Stimulated activated CD4-positive, alpha-beta T cell treated with anti-CD3 and anti-CD28 coated beads, Interleukin-2, amount 100 ng/mL, for 48 hours (primary cell): ENCODE results near the gene CDRT15L2.
"Not testable (repeated sequence)": the region's sequence is repeated elsewhere in the genome, so short reads cannot be mapped to it uniquely, and the experiment has no call there.

Source experiments
- DNase-seq, 2 donors: peaks; one replicate each; pipeline ENCODE4 v3.0.0-alpha.2; 2020

Gene CDRT15L2

DNA sequence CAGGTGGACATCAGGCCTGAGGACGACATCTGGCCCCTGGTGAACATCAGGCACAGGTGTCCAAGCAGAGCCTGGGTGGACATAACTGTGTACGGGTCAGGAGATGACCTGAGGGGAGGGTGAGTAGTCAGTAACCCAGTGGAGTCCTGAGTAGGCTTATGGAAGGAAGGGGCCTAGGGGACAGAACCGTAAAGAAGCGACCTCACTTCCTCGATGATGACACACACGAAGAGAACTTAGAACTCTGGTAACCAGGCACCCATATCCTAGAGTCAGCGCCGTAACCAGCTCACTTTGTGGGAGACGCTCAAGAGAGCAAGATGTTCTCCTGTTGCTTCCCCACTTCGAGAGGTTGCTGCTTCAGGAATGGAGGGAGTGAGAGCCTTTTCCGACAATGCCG is at the start of gene CDRT15L2:
Gene CDRT15L2 (plus strand): TSS at position 301 of the 400 bp plus-strand sequence. CDS start 20 bp downstream, at position 321.
- DNase-seq, result not testable (repeated sequence)

DNA sequence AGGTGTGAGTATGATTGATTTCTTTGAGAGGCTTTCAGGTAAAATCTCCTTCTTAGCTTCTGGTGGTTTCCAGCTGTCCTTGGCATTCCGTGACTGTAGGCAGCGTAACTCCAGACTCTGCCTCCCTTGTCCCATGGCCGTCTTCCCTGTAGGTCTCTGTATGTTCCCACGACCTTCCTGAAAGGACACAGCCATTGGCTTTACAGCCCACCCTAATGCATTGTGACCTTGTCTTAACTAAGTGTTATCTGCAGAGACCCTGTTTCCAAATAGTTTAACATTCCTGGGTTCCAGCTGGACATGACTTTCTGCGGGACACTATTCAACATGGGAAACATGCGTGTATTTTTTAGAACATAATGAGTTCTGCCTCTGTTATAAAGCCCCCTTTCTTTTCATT is 49.4 kb upstream of the CDRT15L2 start:
- not testable (repeated sequence) for DNase-seq

DNA sequence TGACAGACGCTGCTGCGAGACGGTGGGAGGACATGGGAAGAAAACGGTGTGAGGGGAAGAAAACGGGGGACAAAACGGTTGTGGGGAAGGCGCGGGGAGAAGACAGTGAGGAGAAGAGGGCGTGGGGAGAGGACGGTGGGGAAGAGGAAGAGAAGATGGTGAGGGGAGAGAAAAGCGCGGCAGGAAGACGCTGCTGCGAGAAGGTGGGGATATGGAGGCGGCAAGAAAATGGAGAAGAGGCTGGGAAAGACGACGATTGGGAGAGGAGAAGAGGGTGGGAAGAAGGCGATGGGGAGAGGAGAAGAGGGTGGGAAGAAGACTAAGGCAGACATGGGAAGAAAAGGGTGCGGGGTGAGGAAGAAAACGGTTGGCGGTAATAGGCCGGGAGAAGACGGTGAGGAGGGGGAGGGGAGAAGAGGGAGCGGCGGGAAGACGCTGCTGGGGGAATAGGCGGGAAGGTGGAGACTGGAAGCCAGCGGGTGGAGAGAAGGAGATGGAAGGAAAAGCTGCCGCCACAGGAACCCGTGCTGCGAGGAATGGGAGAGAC is 46.9 kb upstream of the CDRT15L2 start:
- DNase-seq, result not testable (repeated sequence)

DNA sequence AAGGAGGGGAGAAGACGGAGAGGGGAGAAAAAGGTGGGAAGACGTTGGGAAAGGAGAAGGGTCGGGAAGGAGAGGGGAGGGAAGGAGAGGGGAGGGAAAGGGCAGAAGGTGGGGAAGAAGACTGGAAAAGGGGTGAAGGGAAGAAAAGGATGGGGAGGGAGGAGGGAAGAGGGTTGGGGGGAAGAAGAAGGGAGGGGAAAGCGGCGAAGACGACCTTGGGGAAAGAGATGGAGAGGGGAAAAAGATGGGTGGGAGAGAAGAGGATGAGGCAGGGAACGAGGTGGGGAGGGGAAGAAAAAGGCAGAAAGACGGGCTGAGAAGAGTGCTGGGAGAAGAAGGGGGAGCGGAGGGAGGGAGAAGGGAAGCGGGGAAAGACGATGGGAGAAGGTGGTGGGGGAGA is 46.3 kb upstream of the CDRT15L2 start:
- DNase-seq, result not testable (repeated sequence)

DNA sequence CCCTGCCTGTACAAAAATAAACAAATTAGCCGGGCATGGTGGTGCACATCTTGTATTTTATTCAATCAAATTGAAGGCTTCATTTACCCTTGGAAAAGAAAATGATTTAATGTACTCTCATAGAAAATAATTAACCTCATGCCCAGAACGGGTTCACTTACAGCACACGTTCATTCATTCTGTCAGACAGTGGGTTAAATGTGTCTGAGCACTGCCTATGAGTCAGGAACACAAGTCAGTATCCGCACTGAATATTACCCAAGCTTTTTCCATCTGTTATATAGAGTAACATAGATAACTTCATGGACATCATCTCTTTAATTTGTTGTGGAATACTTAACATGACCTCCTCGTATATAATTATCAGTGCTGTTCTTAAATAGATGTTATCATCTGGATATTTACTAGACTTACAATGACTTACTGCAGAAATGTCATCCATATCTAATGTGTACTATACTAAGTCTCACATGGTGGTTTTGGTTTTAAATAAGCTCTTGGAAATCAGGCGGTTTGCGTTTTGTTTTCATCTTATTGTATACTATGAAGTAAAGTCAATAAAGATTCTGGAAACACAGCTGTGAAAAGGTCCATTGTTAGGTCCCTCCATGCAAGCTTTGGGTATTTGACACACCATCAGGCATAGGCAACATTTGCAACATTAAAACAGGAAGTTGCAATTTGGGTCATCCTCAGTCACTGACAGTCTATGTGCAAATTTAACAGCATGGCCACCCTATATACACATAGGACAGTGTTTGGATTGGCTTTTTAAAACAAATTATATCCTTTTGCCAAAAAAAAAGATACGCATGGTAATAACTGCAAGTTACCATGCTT is 44.6 kb upstream of the CDRT15L2 start:
- not testable (repeated sequence) for DNase-seq

DNA sequence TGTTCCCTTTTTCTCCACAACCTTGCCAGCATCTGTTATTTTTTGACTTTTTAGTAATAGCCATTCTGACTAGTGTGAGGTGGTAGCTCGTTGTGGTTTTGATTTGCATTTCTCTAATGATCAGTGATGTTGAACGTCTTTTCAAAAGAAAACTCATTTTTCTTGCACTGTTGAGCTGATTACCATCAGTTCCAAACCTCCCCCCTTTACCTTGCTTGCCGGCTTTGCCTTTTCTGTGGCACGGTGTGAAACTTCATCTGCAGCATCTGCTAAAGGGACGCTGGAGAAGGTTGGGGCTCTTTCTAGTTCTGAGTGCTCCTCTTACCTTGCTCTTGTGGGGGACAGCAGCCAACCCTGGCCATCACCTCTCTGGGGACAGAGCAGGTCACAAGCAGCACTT is 39.1 kb upstream of the CDRT15L2 start:
- not testable (repeated sequence) for DNase-seq

DNA sequence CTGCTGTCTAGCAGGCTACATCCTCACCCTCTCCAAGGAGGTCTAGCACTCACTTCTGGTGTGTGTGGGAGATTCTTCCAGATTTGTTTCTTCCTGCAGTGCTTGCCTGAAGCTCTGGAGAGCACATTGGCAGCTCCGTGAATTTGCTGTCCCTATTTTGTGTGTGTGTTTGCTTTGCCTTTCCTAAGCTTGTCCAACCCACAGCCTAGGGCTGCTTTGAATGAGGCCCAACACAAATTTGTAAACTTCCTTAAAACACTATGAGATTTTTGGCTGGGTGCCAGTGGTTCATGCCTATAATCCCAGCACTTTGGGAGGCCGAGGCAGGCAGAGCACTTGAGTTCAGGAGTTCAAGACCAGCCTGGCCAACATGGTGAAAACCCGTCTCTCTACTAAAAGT is 38.7 kb upstream of the CDRT15L2 start:
- not testable (repeated sequence) for DNase-seq

DNA sequence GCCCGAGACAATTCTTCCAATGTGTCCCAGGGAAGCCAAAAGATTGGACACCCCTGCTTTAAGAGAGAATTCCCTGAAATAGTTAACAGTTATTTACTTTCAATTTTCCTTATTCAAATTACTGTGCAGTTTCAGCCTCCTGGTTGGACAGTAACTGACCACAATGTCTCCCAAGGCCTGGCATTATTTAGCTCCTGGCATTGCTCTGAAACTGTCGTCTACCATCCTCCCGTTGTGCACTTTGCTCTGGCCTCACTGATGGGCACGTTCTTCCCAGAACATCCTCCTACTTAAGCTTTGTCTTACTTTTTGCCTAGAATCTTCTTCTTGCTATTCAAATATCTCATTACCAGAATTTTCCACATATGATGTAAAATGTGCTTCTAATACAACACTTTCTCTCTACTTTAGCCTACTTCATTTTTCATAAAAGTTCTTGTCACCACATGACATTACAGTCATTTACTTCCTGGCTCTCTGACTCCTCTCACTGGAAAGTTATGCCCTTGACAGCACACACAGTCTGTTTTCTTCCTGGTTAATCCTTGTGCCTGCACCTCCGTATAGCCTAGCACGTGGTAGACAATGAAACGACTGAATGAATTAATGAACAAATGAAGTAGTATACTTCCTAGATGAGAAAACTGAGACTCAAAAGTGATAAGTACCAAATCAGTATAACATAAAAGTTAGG is 37.5 kb upstream of the CDRT15L2 start:
- not testable (repeated sequence) for DNase-seq

DNA sequence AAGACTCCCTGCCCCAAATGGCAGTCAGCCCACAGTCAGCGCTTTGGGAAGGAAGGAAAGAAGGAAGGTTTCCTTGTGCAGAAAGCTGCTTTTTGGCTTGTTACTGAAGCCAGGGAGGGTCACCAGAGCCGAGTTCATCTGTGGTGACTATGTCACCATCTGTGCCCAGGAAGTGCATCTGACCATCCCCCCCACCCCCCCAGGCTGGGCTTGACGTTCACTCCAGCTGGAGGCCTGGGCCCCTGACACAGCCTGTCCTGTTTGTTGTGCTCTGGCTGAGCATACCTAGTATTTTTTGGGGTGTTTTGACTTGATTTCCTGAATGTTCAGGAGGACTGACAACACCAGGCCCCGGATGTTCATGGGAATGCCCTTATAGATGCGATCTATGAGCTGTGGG is 31.6 kb upstream of the CDRT15L2 start:
- not testable (repeated sequence) for DNase-seq

DNA sequence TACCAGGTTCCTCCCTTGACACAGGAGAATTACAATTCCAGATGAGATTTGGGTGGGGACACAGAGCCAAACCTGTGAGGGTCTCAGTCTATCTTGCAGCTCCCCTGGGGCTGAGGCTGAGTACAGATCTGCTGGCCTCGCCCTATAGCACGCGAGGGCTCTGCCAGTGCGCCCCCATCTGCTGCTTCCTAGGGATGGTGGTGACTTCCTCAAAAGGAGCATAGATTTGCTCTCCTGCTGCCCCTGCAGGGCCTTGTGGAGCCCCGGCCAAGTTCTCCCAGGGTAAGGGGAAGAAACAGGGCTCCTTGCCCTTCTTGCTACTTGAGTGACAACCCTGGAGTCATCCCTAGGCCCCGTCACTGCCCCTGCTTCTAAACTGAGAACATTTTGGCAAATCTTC is 26.6 kb upstream of the CDRT15L2 start:
- not testable (repeated sequence) for DNase-seq

DNA sequence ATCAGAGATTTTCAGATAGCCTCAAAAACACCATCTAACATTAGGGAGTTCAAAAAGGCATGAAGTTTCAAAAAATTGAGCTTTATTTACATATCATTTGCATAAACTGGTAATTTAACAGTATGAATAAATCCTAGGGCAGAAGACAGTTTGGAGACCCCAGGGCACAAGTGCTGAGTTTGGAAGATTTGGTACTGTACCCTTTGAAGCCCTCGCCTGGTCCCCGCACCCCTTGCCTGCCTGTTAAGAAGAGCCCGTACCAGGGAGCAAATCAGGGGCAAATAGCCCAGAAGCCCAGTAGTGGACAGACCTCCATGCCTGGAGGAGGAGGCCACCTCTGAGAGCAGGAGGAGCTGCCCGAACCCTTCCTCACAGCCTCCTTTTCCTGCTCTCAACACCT is 24.8 kb upstream of the CDRT15L2 start:
- not testable (repeated sequence) for DNase-seq

DNA sequence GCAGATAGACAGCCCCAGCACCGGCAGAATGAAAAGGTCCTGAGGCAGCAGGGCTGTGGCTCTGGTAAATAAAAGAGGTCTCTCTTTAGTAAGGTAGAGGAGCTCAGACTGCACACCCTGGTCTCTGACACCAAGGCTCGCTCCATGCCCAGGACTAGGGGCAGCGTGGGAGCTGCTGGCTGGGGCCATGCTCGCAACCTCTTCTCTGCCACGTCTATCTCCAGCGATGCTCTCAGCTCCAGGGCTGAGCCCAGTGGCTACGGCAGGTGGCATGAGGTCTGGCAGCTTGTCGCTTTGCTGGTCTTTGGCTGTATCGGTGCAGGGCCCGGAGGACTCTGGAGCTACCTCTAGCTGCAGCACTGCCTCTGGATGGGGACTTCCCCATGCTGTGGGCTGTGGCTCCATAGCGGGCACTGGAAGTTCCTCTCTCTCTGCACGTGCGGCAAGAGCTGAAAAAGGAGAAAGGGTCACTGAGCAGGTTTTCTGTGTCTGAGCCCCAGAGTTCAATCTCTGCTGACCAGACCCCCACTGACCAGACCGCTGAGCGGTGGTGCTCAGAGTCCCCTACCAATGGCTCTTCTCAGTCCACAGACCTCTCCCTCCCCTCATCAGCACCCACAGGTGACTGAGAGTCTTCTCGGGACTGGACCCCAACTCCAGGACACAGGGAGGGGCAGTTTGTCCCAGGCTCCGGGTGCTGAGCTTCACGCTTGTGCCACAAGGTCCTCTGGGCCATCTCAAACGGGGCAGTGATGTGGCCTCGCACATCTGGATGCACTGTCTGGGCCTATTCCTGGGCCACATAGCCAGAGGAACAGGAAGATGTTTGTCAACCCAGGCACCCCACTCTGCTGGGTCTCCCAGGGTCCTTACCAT is 24.2 kb upstream of the CDRT15L2 start:
- not testable (repeated sequence) for DNase-seq

DNA sequence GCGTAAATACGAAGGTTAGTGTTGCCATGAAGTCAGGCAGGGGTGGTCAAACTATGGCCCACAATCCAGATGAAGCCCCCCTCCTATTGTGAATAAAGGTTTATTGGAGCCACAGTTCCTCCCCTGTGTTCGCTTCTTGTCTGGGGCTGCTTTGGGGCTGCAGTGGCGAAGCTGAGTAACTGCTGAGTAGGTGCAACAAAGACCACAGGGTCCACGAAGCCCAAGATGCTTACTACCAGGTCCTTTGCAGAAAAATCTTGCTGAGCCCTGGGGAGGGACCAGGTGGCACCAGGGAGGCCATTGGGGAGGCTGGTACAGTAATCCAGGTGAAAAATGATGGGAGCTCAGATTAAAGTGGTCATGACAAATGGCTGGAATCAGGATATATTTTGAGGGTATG is 21.4 kb upstream of the CDRT15L2 start:
- DNase-seq, result not testable (repeated sequence)

DNA sequence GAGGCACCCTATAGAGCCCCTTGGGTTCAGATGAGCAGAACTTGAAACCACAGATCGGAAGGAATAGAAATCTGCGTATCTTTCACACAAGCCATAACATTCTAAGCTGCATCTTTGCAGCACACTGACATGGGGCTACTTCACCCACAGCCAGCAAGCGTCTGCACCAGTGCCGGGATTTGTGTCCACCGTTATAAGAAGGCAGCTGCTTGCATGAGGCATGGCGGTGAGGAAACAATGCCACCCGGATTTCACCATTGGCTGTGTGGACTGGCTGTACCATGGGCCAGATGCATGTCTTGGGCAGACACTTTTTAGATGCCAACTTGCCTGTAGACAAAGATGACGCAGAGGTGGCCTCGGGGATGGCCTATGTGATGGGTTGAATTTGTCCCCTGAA is 20.5 kb upstream of the CDRT15L2 start:
- DNase-seq, result not testable (repeated sequence)

DNA sequence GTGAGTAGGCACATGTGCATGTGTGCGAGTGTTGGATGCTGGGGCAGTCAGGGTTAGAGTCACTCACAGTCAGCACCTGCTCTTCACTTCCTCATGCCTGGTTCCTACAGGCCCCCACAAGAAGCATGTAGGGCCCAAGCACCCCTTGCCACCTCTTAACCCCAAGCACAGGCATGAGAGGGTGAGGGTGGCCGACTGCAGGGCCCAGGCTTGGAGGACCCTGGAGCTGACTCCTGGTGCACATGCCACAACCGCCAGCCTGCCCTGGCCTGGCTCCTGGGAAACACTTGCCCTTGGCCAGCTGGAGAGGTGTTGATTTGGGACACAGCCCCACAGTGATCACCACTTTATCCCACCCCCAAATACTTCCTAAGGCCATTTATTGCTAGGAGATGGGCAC is 16.9 kb upstream of the CDRT15L2 start:
- DNase-seq, result no peak

DNA sequence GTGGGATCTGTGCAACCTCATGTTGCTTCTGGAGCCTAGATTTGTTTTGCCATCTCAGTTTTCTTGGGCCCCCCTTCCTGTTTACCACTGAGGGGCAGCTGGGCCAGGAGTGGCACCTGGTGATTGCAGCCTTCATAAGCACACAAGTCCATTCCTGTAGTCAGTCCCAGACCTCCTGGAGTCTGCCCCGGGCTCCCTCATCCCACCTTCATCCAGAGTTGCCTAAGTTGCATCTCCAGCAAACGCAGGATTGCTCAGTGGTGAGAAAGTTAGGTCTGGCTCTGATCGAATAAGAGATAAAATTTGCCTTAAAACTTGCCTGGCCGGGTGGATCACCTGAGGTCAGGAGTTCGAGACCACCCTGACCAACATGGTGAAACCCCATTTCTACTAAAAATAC is 14.3 kb upstream of the CDRT15L2 start:
- DNase-seq, result not testable (repeated sequence)

DNA sequence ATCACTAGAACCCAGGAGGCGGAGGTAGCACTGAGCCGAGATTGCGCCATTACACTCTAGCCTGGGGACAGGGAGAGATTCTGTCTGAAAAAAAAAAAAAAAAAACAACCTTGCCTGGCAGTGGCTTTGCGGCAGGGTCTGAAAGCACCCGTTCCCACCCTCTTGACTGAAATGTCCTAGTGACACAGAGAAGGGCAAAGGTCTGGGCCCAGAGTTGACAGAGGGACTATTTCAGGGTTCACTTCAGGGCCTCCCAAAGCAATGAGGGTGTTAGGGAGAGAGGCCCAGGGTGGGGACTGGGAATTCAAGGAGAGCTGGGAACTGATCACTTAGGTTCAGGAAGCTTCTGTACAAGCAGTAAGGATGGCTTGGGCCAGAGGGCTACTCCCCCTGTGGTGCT is 13.8 kb upstream of the CDRT15L2 start:
- DNase-seq, result no peak

DNA sequence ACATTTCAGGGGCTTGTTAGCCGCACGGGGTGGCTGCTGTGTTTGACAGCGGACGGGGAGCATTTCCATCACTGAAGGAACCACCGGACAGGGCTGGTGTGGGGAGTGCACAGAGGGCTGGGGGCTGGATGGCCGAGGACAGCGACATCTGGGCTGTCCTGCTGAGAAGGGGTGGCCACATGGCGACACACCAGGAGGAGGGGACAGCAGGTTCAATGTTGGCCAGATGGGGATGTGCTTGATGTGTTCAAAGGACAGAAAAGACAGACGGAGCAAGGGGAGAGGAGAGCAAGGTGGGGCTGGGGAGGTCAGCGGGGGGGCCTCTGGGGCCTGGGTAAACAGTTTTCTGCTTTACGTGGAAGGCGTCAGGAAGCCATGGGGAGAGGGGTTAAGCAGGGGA is 12.8 kb upstream of the CDRT15L2 start:
- DNase-seq, result not testable (repeated sequence)

DNA sequence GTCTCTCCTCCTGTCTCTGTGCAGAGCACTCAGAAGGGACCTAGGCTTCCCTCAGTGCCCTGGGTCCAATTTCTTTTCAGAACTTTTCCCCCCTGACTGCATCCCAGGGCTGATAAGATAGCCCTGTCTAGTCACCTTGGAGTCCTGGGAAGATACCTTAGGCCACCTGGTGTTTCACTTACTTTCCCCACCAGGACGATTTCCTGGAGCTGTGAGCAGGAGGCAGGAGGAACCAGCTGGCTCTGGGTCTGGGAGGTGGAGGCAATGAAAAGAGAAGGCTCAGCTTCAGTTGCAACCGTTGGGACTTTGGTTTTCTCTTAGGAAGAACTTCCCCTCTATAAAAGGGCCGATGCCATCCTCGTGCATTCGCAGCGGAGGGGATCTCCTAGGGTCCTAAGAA is 12.1 kb upstream of the CDRT15L2 start:
- not testable (repeated sequence) for DNase-seq

DNA sequence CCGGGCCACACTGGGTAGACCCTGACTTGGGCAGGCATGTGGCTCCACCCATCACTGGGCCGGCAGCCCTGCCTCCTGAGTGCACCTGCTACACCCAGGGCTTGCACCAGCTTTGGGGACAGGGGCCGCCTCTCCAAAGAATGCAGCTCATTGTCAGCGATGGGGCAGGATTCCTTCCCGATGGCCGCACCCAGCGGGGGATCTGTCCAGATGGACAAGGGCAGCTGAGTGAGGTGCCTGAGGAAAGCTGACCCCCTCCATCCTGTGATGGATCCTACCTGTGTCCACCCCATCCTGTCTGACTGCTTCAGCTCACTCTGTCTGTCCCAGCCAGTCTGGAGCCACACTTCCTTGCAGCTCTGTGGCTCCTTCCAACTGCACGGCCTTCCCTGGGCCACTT is 10.9 kb upstream of the CDRT15L2 start:
- DNase-seq, result not testable (repeated sequence)

DNA sequence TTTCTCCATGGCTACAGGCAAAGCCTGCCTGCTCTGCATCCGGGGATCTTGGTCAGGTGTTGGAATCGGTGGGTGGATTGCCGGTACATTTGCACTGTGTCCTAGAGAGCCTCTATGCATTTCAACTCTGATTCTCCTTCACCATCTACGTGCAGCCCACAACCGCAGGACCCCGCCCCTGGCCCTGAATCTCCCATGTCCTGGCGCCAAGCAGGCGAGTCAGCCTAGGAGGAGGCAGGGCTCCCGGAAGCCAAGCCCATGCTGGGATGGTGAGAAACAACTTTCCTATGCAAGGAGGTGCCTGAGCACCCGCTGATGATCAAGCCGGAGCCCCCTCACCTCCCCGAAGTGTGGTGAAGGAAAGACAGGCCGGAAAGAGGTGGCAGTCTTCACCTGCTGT is 7.9 kb upstream of the CDRT15L2 start:
- DNase-seq, result not testable (repeated sequence)

DNA sequence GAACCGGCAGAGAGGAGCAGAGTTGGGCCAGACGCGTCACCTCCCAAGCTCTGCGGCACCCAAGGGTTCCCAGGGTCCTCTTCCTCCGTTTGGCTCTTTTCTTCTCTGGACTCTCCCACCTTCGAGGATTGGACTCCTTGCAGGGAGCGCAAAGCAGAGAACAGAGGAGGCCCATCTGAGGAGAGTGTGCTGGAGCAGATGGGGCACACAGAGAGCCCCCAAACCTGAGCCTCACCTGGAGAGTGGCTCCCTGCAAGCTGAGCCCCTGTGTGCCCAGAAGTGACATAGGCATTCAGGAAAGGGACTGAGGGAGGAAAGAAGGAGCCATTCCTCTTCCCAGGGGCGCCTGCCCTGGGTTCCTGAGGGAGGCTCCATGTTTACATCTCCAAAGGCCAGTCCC is 6.3 kb upstream of the CDRT15L2 start:
- DNase-seq, result not testable (repeated sequence)

DNA sequence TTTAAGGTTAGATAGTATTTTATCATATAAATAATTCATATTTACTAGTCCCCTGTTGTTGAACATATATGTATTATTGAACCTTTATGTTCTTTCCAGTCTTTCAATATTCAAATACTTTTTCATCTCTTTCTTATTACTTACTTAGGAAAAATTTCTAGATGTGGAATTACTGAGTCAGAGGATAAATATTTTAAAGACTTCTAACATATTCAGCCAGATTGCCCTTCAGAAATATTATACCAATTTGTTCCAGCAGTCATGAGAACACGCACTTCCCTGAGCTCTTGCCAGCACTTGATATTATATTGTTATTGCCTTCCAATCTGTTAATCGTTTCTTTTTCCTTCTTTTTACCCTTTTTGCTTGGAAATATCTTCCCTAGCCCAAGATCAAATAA is 4.5 kb upstream of the CDRT15L2 start:
- DNase-seq, result not testable (repeated sequence)
